Measurements from ENCODE around the gene UGT1A5.
"Not testable (repeated sequence)": the region's sequence is repeated elsewhere in the genome, so short reads cannot be mapped to it uniquely, and the experiment has no call there.

Gene UGT1A5

GRCh38 chr2:233692648-233693047, 20.1 kb upstream of the UGT1A5 start, which contains the start of gene UGT1A6:
UGT1A6 (plus strand) TSS chr2:233692890; CDS start chr2:233693005, 115 bp downstream.
- in situ Hi-C loops (cut with MboI; ENCODE audit: low sequenced_read_pairs): no loop called here

- in situ Hi-C loops (cut with MboI; ENCODE audit: low sequenced_read_pairs): no loop called here
Observed at GRCh38 chr2:233693963-233694362, 18.7 kb upstream of the UGT1A5 start.

- in situ Hi-C loops (cut with MboI; ENCODE audit: low sequenced_read_pairs): no loop called here
Observed at GRCh38 chr2:233698740-233699139, 14.0 kb upstream of the UGT1A5 start.

- in situ Hi-C loops (cut with MboI; ENCODE audit: low sequenced_read_pairs): no loop called here
Observed at GRCh38 chr2:233699424-233700027, 13.2 kb upstream of the UGT1A5 start.

- in situ Hi-C loops (cut with MboI; ENCODE audit: low sequenced_read_pairs): no loop called here
Observed at GRCh38 chr2:233700028-233700635, 12.6 kb upstream of the UGT1A5 start.

- in situ Hi-C loops (cut with MboI; ENCODE audit: low sequenced_read_pairs): not testable (repeated sequence)
Observed at GRCh38 chr2:233700842-233701241, 11.9 kb upstream of the UGT1A5 start.

GRCh38 chr2:233702238-233702637, 10.5 kb upstream of the UGT1A5 start:
- in situ Hi-C loops (cut with MboI; ENCODE audit: low sequenced_read_pairs): no loop called here

- in situ Hi-C loops (cut with MboI; ENCODE audit: low sequenced_read_pairs): no loop called here
Observed at GRCh38 chr2:233705911-233706506, 6.7 kb upstream of the UGT1A5 start.

GRCh38 chr2:233706720-233707119, 6.0 kb upstream of the UGT1A5 start:
- in situ Hi-C loops (cut with MboI; ENCODE audit: low sequenced_read_pairs): no loop called here

GRCh38 chr2:233707940-233708644, 4.6 kb upstream of the UGT1A5 start:
- in situ Hi-C loops (cut with MboI; ENCODE audit: low sequenced_read_pairs): no loop called here

GRCh38 chr2:233708942-233709341, 3.8 kb upstream of the UGT1A5 start:
- in situ Hi-C loops (cut with MboI; ENCODE audit: low sequenced_read_pairs): no loop called here

GRCh38 chr2:233711312-233712008, 1.2 kb upstream of the UGT1A5 start:
- in situ Hi-C loops (cut with MboI; ENCODE audit: low sequenced_read_pairs): no loop called here

GRCh38 chr2:233713262-233713615, 532 bp downstream of the UGT1A5 start:
- in situ Hi-C loops (cut with MboI; ENCODE audit: low sequenced_read_pairs): no loop called here

GRCh38 chr2:233714121-233714520, 1.4 kb downstream of the UGT1A5 start:
- in situ Hi-C loops (cut with MboI; ENCODE audit: low sequenced_read_pairs): no loop called here

- in situ Hi-C loops (cut with MboI; ENCODE audit: low sequenced_read_pairs): no loop called here
Observed at GRCh38 chr2:233718552-233718951, 5.8 kb downstream of the UGT1A5 start, which contains the start of gene UGT1A4. UGT1A4 (plus strand) TSS chr2:233718736; CDS start chr2:233718821, 85 bp downstream.

GRCh38 chr2:233728723-233729301, 16.1 kb downstream of the UGT1A5 start, which contains the start of gene UGT1A3:
UGT1A3 (plus strand) TSS chr2:233729042; CDS start chr2:233729127, 85 bp downstream.
- in situ Hi-C loops (cut with MboI; ENCODE audit: low sequenced_read_pairs): no loop called here

GRCh38 chr2:233736868-233737653, 24.4 kb downstream of the UGT1A5 start:
- in situ Hi-C loops (cut with MboI; ENCODE audit: low sequenced_read_pairs): not testable (repeated sequence)

GRCh38 chr2:233740870-233741269, 28.2 kb downstream of the UGT1A5 start:
- in situ Hi-C loops (cut with MboI; ENCODE audit: low sequenced_read_pairs): no loop called here

GRCh38 chr2:233743464-233744259, 31.0 kb downstream of the UGT1A5 start:
- in situ Hi-C loops (cut with MboI; ENCODE audit: low sequenced_read_pairs): no loop called here

All from hTERT RPE-1 (cell line).